KMS-11 (cell line): Measurements from ENCODE around the gene POLR2F.

Experiments used
- H2AFZ ChIP-seq: fragments of 200-600 bp; sonication (generic); 2 replicates; pipeline ENCODE4 v1.6.1; 2016; ENCODE audit warnings: antibody characterized with exemption, mixed run types, low read depth
- H3K27ac ChIP-seq: fragments of 200-600 bp; sonication (generic); 2 replicates; pipeline ENCODE4 v1.6.1; 2016; ENCODE audit warnings: mild to moderate bottlenecking, mixed run types
- H3K27me3 ChIP-seq: fragments of 200-600 bp; sonication (generic); 2 replicates; pipeline ENCODE4 v1.6.1; 2017; ENCODE audit warnings: mild to moderate bottlenecking, low read depth, mixed run types, moderate library complexity; ENCODE audit not compliant: insufficient read depth
- H3K36me3 ChIP-seq: fragments of 200-600 bp; sonication (generic); 2 replicates; pipeline ENCODE4 v1.6.1; 2017; ENCODE audit warnings: mild to moderate bottlenecking, mixed run types; ENCODE audit not compliant: insufficient read depth
- H3K4me1 ChIP-seq: fragments of 200-600 bp; sonication (generic); 2 replicates; pipeline ENCODE4 v1.6.1; 2016; ENCODE audit warnings: mild to moderate bottlenecking, low read depth, mixed run types; ENCODE audit not compliant: poor library complexity, severe bottlenecking
- H3K4me2 ChIP-seq: fragments of 200-600 bp; sonication (generic); 2 replicates; pipeline ENCODE4 v1.7.0; 2016; ENCODE audit warnings: mild to moderate bottlenecking, mixed run types
- H3K4me3 ChIP-seq: fragments of 200-600 bp; sonication (generic); IDR thresholded peaks from 2 replicates; pipeline ENCODE4 v1.6.1; 2017; ENCODE audit warnings: low read depth, low read length, mixed read lengths; ENCODE audit not compliant: insufficient read depth
- H3K79me2 ChIP-seq: fragments of 200-600 bp; sonication (generic); 2 replicates; pipeline ENCODE4 v1.6.1; 2016; ENCODE audit warnings: low read depth, mixed run types; ENCODE audit not compliant: insufficient read depth
- H3K9ac ChIP-seq: fragments of 200-600 bp; sonication (generic); 2 replicates; pipeline ENCODE4 v1.6.1; 2016; ENCODE audit warnings: mild to moderate bottlenecking, mixed run types
- H4K20me1 ChIP-seq: fragments of 200-600 bp; sonication (generic); 2 replicates; pipeline ENCODE4 v1.6.1; 2016; ENCODE audit warnings: mild to moderate bottlenecking, mixed run types; ENCODE audit not compliant: insufficient read depth
- CTCF ChIP-seq: fragments of 200-600 bp; sonication (generic); conservative IDR thresholded peaks from 2 replicates; pipeline ENCODE4 v1.6.1; 2017; ENCODE audit warnings: low read depth, mild to moderate bottlenecking, antibody characterized with exemption, low read length, moderate library complexity, mixed read lengths

POLR2F gene

DNA sequence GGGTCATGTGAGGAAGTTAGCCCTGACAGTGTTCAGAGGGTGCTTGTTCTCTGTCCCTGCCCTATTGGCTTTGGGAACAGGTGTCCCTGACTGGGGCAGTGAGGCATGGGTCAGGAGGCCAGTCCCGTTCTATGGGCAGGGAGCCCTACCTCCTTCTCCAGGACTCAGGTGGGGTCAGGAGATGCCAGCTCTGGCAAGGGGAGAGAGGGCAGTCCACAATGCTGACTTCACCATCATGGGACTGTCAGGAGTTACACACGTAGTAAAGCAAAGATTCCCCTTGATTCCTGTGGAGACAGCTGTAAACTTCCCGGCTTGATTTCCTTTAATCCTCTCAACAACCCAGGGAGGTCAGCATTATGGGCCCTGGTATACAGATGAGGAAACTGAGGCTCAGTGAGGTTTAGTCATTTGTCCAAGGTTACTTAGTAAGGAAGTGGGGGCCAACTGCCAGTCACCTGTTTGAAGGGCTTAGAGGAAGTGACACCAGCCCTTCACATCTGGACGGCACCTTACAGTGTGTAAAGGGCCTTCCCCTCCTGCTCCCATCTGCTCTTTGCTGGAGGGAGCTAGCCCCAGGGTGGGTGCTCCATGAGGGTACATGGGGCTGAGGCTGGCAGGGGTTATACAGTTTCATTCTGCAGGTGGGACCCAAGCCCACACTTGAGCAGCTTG is 35.5 kb upstream of the POLR2F start:
- no peak overlapping the region for H3K9ac ChIP-seq
- no peak for TF ChIP-seq CTCF
- H3K27me3 ChIP-seq, result no peaks in the 10 kb centered on the region
- H3K4me3 ChIP-seq, result no peak overlapping the region
- no peak overlapping the region for H3K4me2 ChIP-seq
- H2AFZ ChIP-seq, result no peak overlapping the region
- H3K27ac ChIP-seq, result no peak overlapping the region
- no peaks in the 10 kb centered on the region for H3K36me3 ChIP-seq
- H3K79me2 ChIP-seq, result no peaks in the 10 kb centered on the region
- no peaks in the 10 kb centered on the region for H4K20me1 ChIP-seq
- H3K4me1 ChIP-seq, result no peaks in the 10 kb centered on the region

DNA sequence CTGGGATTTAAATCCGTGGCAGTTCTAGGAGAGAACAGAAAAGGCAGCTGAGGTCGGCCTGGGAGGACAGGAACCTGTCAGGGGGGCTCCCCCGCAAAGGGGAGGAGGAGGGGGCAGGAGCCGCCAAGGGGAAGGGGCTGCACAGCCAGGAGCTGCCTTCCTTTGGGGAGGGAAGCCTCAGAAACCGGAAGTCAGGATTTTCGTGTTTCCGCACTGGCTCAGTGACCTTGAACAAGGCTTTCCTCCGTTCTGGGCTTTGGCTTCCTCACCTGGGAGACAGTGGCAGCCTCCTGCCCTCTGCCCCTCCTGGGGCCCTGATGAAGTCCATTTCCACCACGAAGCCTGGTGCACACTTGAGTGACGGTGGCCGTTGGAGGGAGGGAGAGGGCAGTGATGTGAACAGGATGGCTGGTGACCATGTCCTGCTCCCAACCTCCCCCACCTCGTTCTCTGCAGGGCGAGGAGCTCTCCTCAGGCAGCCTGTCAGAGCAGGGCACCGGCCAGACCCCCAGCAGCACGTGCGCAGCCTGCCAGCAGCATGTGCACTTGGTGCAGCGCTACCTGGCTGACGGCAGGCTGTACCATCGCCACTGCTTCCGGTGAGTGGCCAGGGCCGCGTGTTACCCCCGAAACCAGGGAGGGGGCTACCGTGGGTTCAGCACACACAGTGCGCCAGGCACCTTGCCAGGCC is 34.8 kb upstream of the POLR2F start:
- H3K79me2 ChIP-seq, result no peaks in the 10 kb centered on the region
- no peaks in the 10 kb centered on the region for H3K27me3 ChIP-seq
- H4K20me1 ChIP-seq, result no peaks in the 10 kb centered on the region
- H3K4me1 ChIP-seq, result no peaks in the 10 kb centered on the region
- H3K27ac ChIP-seq, result no peak overlapping the region
- H3K4me2 ChIP-seq, result no peak overlapping the region
- no peak overlapping the region for H3K4me3 ChIP-seq
- H3K9ac ChIP-seq, result no peak overlapping the region
- no peak for TF ChIP-seq CTCF
- no peak overlapping the region for H2AFZ ChIP-seq
- H3K36me3 ChIP-seq, result no peaks in the 10 kb centered on the region

DNA sequence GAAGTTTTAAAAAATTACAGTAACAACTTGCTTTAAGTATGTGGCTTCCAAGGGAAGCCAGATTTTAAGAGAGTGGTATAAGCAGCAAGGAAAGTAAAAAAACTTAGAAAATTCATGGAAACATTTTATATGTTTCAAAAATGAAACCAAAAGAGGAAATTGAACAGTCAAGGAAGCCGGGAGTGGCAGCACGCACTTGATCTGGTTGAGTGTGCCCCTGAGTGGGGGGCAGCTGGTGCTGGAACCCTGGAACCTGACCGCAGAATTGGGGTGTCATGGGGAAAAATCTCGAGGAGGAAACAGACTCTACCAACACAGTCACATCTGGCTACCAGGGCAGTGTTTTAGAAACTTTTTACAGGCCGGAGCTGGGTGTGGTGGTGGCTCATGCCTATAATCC is 33.4 kb upstream of the POLR2F start:
- Histone ChIP-seq H4K20me1 (no peaks in the 10 kb centered on the region), H3K27ac (no peak overlapping the region), H3K79me2 (no peaks in the 10 kb centered on the region), H3K36me3 (no peaks in the 10 kb centered on the region), H2AFZ (no peak overlapping the region), H3K4me2 (no peak overlapping the region), H3K9ac (no peak overlapping the region), H3K4me3 (no peak overlapping the region), H3K4me1 (no peaks in the 10 kb centered on the region), H3K27me3 (no peaks in the 10 kb centered on the region)
- no peak for TF ChIP-seq CTCF

- H3K9ac ChIP-seq, result no peak overlapping the region
- no peak overlapping the region for H3K4me2 ChIP-seq
- no peaks in the 10 kb centered on the region for H3K4me1 ChIP-seq
- no peak overlapping the region for H2AFZ ChIP-seq
- no peaks in the 10 kb centered on the region for H3K27me3 ChIP-seq
- H3K4me3 ChIP-seq, result no peak overlapping the region
- no peak overlapping the region for H3K27ac ChIP-seq
- no peaks in the 10 kb centered on the region for H4K20me1 ChIP-seq
- H3K36me3 ChIP-seq, result no peaks in the 10 kb centered on the region
- no peak for TF ChIP-seq CTCF
- H3K79me2 ChIP-seq, result no peaks in the 10 kb centered on the region
Observed at GRCh38 chr22:37922191-37922590, 31.3 kb upstream of the POLR2F start.
